ENCODE results near the gene RER1. TPM values are rescaled to one million over a fixed set of nuclear protein-coding genes. Genes with fewer than 3 reads are reported as not detected.
A peak's percentile ranks its signal among the peaks of the same experiment; 100 is the strongest.

The RER1 gene, protein sequence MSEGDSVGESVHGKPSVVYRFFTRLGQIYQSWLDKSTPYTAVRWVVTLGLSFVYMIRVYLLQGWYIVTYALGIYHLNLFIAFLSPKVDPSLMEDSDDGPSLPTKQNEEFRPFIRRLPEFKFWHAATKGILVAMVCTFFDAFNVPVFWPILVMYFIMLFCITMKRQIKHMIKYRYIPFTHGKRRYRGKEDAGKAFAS
- total RNA-seq = 100 to 1,000 TPM; 114 TPM
- 68.8 TPM for polyA plus RNA-seq (2013, experiment 1 of 2)
- polyA plus RNA-seq (2013, experiment 2 of 2) = 63.1 TPM
- long read RNA-seq, experiment 1, transcript RER1-209 (7 exons, 3,044 nt) = major isoform, 29 of 49 reads
- long read RNA-seq, experiment 1, partial matches to known transcripts = 3 of 49 reads
- long read RNA-seq, experiment 1, other reads (novel, unspliced or antisense) = 16 of 49 reads
- long read RNA-seq, experiment 2, transcript RER1-209 (7 exons, 3,044 nt) = major isoform, 92 of 156 reads
- long read RNA-seq, experiment 2, transcript RER1-207 (6 exons, 2,469 nt) = minor isoform, 10 of 156 reads
- long read RNA-seq, experiment 2, partial matches to known transcripts = 13 of 156 reads
- long read RNA-seq, experiment 2, other reads (novel, unspliced or antisense) = 39 of 156 reads
- long read RNA-seq, experiment 3, transcript RER1-202 (7 exons, 1,404 nt) = minor isoform, 7 of 311 reads
- long read RNA-seq, experiment 3, transcript RER1-209 (7 exons, 3,044 nt) = major isoform, 236 of 311 reads
- long read RNA-seq, experiment 3, partial matches to known transcripts = 0 of 311 reads
- long read RNA-seq, experiment 3, other reads (novel, unspliced or antisense) = 64 of 311 reads
- long read RNA-seq, experiment 4, transcript RER1-209 (7 exons, 3,044 nt) = major isoform, 100 of 124 reads
- long read RNA-seq, experiment 4, partial matches to known transcripts = 0 of 124 reads
- long read RNA-seq, experiment 4, other reads (novel, unspliced or antisense) = 20 of 124 reads

DNA sequence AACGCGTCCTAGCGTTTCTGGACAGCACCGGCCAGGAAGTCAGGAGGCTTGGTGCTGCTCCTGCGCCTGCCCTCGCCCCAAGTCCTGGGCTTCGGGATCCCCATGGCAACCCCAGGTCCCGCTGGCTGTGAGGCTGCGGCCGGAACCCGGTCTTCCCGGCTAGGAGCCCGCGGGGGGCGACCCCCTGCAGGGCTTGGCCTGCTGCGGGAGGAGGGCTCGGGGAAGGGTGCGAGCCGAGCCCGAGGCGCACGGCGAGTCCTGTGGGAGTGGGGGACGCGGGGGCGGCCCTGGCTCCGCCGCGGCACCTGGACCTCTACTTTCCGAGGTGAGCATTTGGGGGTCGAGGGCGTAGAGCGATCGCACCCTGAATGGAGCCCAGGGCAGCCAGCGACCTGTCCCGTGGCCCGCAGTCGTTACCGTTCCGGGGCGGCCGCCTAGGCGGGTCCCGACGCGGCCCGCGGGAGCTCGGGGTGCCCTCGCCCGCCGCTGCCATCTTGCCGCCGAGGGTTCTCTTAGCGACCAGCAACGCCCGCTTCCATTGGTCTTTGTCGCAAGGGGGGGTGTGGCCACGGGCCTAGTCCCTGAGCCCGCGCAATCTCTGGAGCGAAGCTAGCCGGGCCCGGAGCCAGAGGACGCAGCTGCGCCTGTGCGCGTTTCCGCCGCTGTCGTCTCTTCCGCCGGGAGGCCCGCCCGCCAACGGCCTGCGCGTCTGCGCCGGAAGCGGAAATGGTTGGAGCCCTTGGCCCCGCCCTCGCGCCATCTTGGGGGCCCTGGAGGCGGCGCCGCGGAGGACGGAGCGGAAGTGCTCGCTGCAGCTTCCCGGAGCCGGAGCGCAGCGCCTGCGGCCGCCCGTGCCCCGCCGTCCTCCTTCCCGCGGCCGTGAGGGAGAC, at the start of gene RER1, which contains the start of gene MORN1:
Gene RER1, plus strand, starts transcription at position 801 of the 890 bp plus-strand sequence. CDS start 3,950 bp downstream, outside the sequence.
Gene MORN1, minus strand, starts transcription at position 514 of the 890 bp plus-strand sequence. Its CDS starts 21 bp downstream, at position 493.
- peak within 1 kb of the TSS; percentile 91 for H3K27ac ChIP-seq (ENCODE audit: low read depth, low read length)

DNA sequence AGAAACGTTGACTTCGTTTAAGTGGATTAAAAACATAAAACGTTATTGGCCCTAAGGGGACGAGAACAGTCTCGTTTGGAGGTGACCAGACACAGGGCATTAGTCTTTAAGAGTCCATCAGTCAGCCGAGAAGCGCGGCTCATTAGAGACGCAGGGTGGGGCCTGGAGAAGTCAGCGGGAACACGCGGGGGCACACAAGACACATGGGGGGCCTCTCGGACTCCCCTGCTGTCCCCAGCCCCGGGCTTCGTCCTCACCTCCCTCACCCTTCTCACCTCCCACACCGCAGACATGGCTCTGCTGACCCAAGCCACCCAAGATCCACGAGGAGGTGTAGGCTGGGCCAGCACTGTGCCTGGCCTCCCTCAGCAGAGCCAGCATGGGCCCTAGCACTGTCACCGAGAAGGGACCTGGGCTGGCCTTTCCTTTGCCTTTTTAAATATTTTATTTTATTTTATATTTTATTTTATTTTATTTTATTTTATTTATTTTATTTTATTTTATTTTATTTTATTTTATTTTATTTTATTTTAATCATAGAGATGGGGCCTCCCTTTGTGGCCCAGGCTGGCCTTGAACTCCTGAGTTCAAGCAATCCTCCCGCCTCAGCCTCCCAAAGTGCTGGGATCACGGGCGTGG, 49.1 kb upstream of the RER1 start:
- Mint-ChIP-seq H3K4me3 (no peak overlapping the region), H3K27ac (no peak overlapping the region), H3K4me1 (no peaks in the 10 kb centered on the region), H3K9me3 (no peaks in the 10 kb centered on the region), H3K27me3 (ENCODE audit: insufficient read depth) (no peaks in the 10 kb centered on the region), H3K36me3 (ENCODE audit: low read depth) (no peaks in the 10 kb centered on the region)
- Histone ChIP-seq H3K9me3 (ENCODE audit: control insufficient read depth, low read length) (no peaks in the 10 kb centered on the region), H3K27me3 (ENCODE audit: control insufficient read depth, insufficient read depth, low read length, poor library complexity, severe bottlenecking) (no peaks in the 10 kb centered on the region), H3K4me3 (ENCODE audit: low read length) (no peak overlapping the region), H3K27ac (ENCODE audit: low read depth, low read length) (no peak overlapping the region), H3K9ac (ENCODE audit: extremely low read depth, low read length, poor library complexity, severe bottlenecking) (no peak overlapping the region), H3K4me1 (ENCODE audit: control insufficient read depth, insufficient read depth, low read length) (no peaks in the 10 kb centered on the region), H3K36me3 (ENCODE audit: control insufficient read depth, insufficient read depth, low read length) (no peaks in the 10 kb centered on the region)
- 90 to 92% methylated on average over 14 to 20 of the region's 21 CpGs for WGBS, 2 experiments (ENCODE audit: insufficient coverage in 1 of 2, insufficient read length in 1 of 2)
- no peak for DNase-seq
- TF ChIP-seq, protein P1, sequence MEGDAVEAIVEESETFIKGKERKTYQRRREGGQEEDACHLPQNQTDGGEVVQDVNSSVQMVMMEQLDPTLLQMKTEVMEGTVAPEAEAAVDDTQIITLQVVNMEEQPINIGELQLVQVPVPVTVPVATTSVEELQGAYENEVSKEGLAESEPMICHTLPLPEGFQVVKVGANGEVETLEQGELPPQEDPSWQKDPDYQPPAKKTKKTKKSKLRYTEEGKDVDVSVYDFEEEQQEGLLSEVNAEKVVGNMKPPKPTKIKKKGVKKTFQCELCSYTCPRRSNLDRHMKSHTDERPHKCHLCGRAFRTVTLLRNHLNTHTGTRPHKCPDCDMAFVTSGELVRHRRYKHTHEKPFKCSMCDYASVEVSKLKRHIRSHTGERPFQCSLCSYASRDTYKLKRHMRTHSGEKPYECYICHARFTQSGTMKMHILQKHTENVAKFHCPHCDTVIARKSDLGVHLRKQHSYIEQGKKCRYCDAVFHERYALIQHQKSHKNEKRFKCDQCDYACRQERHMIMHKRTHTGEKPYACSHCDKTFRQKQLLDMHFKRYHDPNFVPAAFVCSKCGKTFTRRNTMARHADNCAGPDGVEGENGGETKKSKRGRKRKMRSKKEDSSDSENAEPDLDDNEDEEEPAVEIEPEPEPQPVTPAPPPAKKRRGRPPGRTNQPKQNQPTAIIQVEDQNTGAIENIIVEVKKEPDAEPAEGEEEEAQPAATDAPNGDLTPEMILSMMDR (conservative IDR thresholded peaks at IDR 0.05) = no peak

More for the DNA sequence above, at the start of gene RER1, which contains the start of gene MORN1:
- Mint-ChIP-seq H3K4me1 (peaks cover 9% of the 10 kb centered on the region), H3K27ac (peak within 1 kb of the TSS; percentile 61), H3K36me3 (ENCODE audit: low read depth) (peaks cover 21% of the 10 kb centered on the region), H3K27me3 (ENCODE audit: insufficient read depth) (no peaks in the 10 kb centered on the region), H3K9me3 (no peaks in the 10 kb centered on the region), H3K4me3 (peak within 1 kb of the TSS; percentile 73)
- 0% methylated on average over 39 to 103 of the region's 103 CpGs for WGBS, 2 experiments (ENCODE audit: insufficient coverage in 1 of 2, insufficient read length in 1 of 2)
- TF ChIP-seq, protein P1 (conservative IDR thresholded peaks at IDR 0.05) = no peak
- peak within 1 kb of the TSS; percentile 93 for H3K4me3 ChIP-seq (ENCODE audit: low read length)
- DNase-seq = peak; percentile 99
- H3K27me3 ChIP-seq (ENCODE audit: control insufficient read depth, insufficient read depth, low read length, poor library complexity, severe bottlenecking) = no peaks in the 10 kb centered on the region
- H3K4me1 ChIP-seq (ENCODE audit: control insufficient read depth, insufficient read depth, low read length) = peaks cover 6% of the 10 kb centered on the region
- H3K36me3 ChIP-seq (ENCODE audit: control insufficient read depth, insufficient read depth, low read length) = peaks cover 56% of the 10 kb centered on the region
- H3K9ac ChIP-seq (ENCODE audit: extremely low read depth, low read length, poor library complexity, severe bottlenecking) = peak within 1 kb of the TSS; percentile 91
- H3K9me3 ChIP-seq (ENCODE audit: control insufficient read depth, low read length) = no peaks in the 10 kb centered on the region
